Endothelial cell of hepatic sinusoid (primary cell): ENCODE results near the gene POU6F1.

Experiments used
- in situ Hi-C: cut with HindIII; loops from 2 replicates; pipeline ENCODE4 v1.10.0; 2017; ENCODE audit warnings: low sequenced_read_pairs

POU6F1 gene

GRCh38 chr12:51198568-51199365, 19.1 kb downstream of the POU6F1 start:
- in situ Hi-C loops, result no loop called here

GRCh38 chr12:51197736-51198567, 19.9 kb downstream of the POU6F1 start:
- in situ Hi-C loops, result no loop called here

- in situ Hi-C loops, result no loop called here
Measured at GRCh38 chr12:51196547-51196946, 21.3 kb downstream of the POU6F1 start.

- in situ Hi-C loops, result no loop called here
Measured at GRCh38 chr12:51195841-51196240, 22.0 kb downstream of the POU6F1 start.

- in situ Hi-C loops, result no loop called here
Measured at GRCh38 chr12:51192284-51192671, 25.6 kb downstream of the POU6F1 start.

GRCh38 chr12:51191516-51192283, 26.2 kb downstream of the POU6F1 start:
- in situ Hi-C loops, result no loop called here

- in situ Hi-C loops, result no loop called here
Measured at GRCh38 chr12:51190820-51191219, 27.0 kb downstream of the POU6F1 start.

- in situ Hi-C loops, result loop anchor here (10.0 kb wide), 1 partner anchor 55 kb away; no protein-coding TSS in a partner anchor
Measured at GRCh38 chr12:51189790-51190355, 28.0 kb downstream of the POU6F1 start.

GRCh38 chr12:51188359-51189051, 29.4 kb downstream of the POU6F1 start:
- in situ Hi-C loops, result loop anchor here (10.0 kb wide), 1 partner anchor 56 kb away; no protein-coding TSS in a partner anchor

- in situ Hi-C loops, result loop anchor here (10.0 kb wide), 1 partner anchor 57 kb away; no protein-coding TSS in a partner anchor
Measured at GRCh38 chr12:51187370-51187987, 30.4 kb downstream of the POU6F1 start.

GRCh38 chr12:51186465-51187085, 31.3 kb downstream of the POU6F1 start:
- in situ Hi-C loops, result loop anchor here (10.0 kb wide), 1 partner anchor 58 kb away; no protein-coding TSS in a partner anchor

- in situ Hi-C loops, result loop anchor here (10.0 kb wide), 1 partner anchor 60 kb away; no protein-coding TSS in a partner anchor
Measured at GRCh38 chr12:51185171-51185717, 32.6 kb downstream of the POU6F1 start.

GRCh38 chr12:51183816-51184215, 34.0 kb downstream of the POU6F1 start:
- in situ Hi-C loops, result loop anchor here (5.0 to 10.0 kb wide), 2 partner anchors 47 to 61 kb away; no protein-coding TSS in a partner anchor

GRCh38 chr12:51183349-51183748, 34.5 kb downstream of the POU6F1 start:
- in situ Hi-C loops, result loop anchor here (5.0 to 10.0 kb wide), 2 partner anchors 46 to 61 kb away; no protein-coding TSS in a partner anchor

- in situ Hi-C loops, result loop anchor here (5.0 to 10.0 kb wide), 2 partner anchors 44 to 63 kb away; no protein-coding TSS in a partner anchor
Measured at GRCh38 chr12:51181558-51181957, 36.3 kb downstream of the POU6F1 start.

GRCh38 chr12:51177897-51178296, 40.0 kb downstream of the POU6F1 start:
- in situ Hi-C loops, result no loop called here

- in situ Hi-C loops, result no loop called here
Measured at GRCh38 chr12:51174501-51174900, 43.4 kb downstream of the POU6F1 start.
